HepG2 (cell line): Measurements from ENCODE around the gene SPRTN. TPM values are rescaled to one million over a fixed set of nuclear protein-coding genes. Genes with fewer than 3 reads are reported as not detected.

Experiments used
- ATAC-seq: fragments of 200-7000 bp; cut with Tn5 transposase; 3 replicates; pipeline ENCODE4 v1.9.1; 2020; ENCODE audit warnings: mild to moderate bottlenecking, moderate library complexity
- BruUV-seq: library from RNA; stranded (reverse); fragments of 400-500 nt; replicated peaks from 2 replicates; lab custom pipeline; 2021; lab: Mats Ljungman, UMichigan
- CTCF ChIA-PET: fragments of 300-600 bp; formaldehyde crosslinking; extraction: SDS; loops from one replicate; lab custom pipeline; 2021; ENCODE audit warnings: low total read pairs, inconsistent platforms, low intra/inter-chr PET ratio; lab: Yijun Ruan, JAX
- POLR2A ChIA-PET: fragments of 350-600 bp; sonication (Branson Sonifier 250); formaldehyde crosslinking; loops from one replicate; lab custom pipeline; 2020; ENCODE audit warnings: antibody characterized with exemption, inconsistent platforms; lab: Yijun Ruan, JAX
- DNase-seq: peaks from one replicate; pipeline ENCODE4 v3.0.0-alpha.2; 2015; ENCODE audit warnings: low spot score
- FAIRE-seq: peaks from 3 replicates; lab custom pipeline; 2011; peaks lifted over from hg19 to GRCh38; lab: Jason Lieb, UNC
- H2AFZ ChIP-seq: one replicate; pipeline ENCODE4 v1.6.1; 2011; ENCODE audit warnings: low read length, inconsistent platforms
- H3K27ac ChIP-seq: fragments of 300-600 bp; 3 replicates; pipeline ENCODE4 v1.8.0; 2011; ENCODE audit warnings: mixed run types, mild to moderate bottlenecking, mixed read lengths, low read length, inconsistent platforms; ENCODE audit not compliant: insufficient read depth; ENCODE audit errors: extremely low read length
- H3K27me3 ChIP-seq, 2 experiments: fragments of 200-600 bp in 1 of 2; 2 replicates in 1 of 2; 3 replicates in 1 of 2; pipeline versions ENCODE4 v1.6.0 to v1.8.0; 2011; ENCODE audit warnings: low read length in 2 of 2, mild to moderate bottlenecking in 2 of 2, moderate library complexity in 2 of 2, inconsistent platforms in 1 of 2; ENCODE audit not compliant: insufficient read depth in 2 of 2, control insufficient read depth in 1 of 2
- H3K36me3 ChIP-seq, 2 experiments: fragments of 200-600 bp in 1 of 2; replicated peaks in 1 of 2; 2 replicates in 1 of 2; 3 replicates in 1 of 2; pipeline versions ENCODE4 v1.5.1 to v1.8.0; 2011; ENCODE audit warnings: low read length in 2 of 2, inconsistent platforms in 1 of 2; ENCODE audit not compliant: insufficient read depth in 2 of 2, control insufficient read depth in 1 of 2
- H3K4me1 ChIP-seq: 2 replicates; pipeline ENCODE4 v1.5.1; 2012; ENCODE audit warnings: low read length, inconsistent platforms; ENCODE audit not compliant: insufficient read depth
- H3K4me2 ChIP-seq: 2 replicates; pipeline ENCODE4 v1.6.0; 2011; ENCODE audit warnings: low read depth, low read length, inconsistent platforms
- H3K4me3 ChIP-seq, 3 experiments: fragments of 200-600 bp in 1 of 3; sonication (generic), shearing (Covaris generic) in 1 of 3; replicated peaks in 1 of 3; 2 replicates each; pipeline ENCODE4 v1.5.1; 2011 to 2016; ENCODE audit warnings: low read length in 3 of 3, inconsistent platforms in 2 of 3, low read depth in 2 of 3, mild to moderate bottlenecking in 2 of 3, control low read depth in 1 of 3, mixed read lengths in 1 of 3; ENCODE audit not compliant: insufficient read depth in 1 of 3
- H3K79me2 ChIP-seq: one replicate; pipeline ENCODE4 v1.6.1; 2011; ENCODE audit warnings: low read length, inconsistent platforms; ENCODE audit not compliant: insufficient read depth
- H3K9ac ChIP-seq: 2 replicates; pipeline ENCODE4 v1.6.0; 2011; ENCODE audit warnings: mild to moderate bottlenecking, low read depth, low read length, inconsistent platforms; ENCODE audit not compliant: insufficient read depth
- H3K9me3 ChIP-seq: 2 replicates; pipeline ENCODE4 v1.5.1; 2012; ENCODE audit warnings: mild to moderate bottlenecking, low read length
- H4K20me1 ChIP-seq: 2 replicates; pipeline ENCODE4 v1.6.0; 2011; ENCODE audit warnings: inconsistent platforms, mild to moderate bottlenecking, low read length, moderate library complexity; ENCODE audit not compliant: insufficient read depth
- CC2D1A ChIP-seq: sonication (generic); formaldehyde crosslinking; IDR thresholded peaks from 2 replicates; pipeline ENCODE4 v1.8.1; 2023; ENCODE audit warnings: mild to moderate bottlenecking, missing genetic modification reagents
- FOXO1 ChIP-seq: sonication (generic); formaldehyde crosslinking; IDR thresholded peaks from 2 replicates; pipeline ENCODE4 v1.4.0; 2020; ENCODE audit warnings: missing genetic modification reagents
- IRF2 ChIP-seq: IDR thresholded peaks from 2 replicates; pipeline ENCODE4 v1.6.1; 2018; ENCODE audit warnings: missing genetic modification reagents, missing compliant biosample characterization
- ISX ChIP-seq: sonication (generic); formaldehyde crosslinking; conservative IDR thresholded peaks from 2 replicates; pipeline ENCODE4 v1.5.0; 2020; ENCODE audit warnings: missing genetic modification reagents
- KDM5B ChIP-seq: sonication (generic); formaldehyde crosslinking; IDR thresholded peaks from 2 replicates; pipeline ENCODE4 v1.4.0; 2020; ENCODE audit warnings: missing genetic modification reagents, mild to moderate bottlenecking, borderline replicate concordance
- NCOR1 ChIP-seq: fragments of 200-600 bp; sonication (generic); IDR thresholded peaks from 2 replicates; pipeline ENCODE4 v1.7.0; 2017; ENCODE audit warnings: antibody characterized with exemption, low read length, borderline replicate concordance
- NFE2L2 ChIP-seq: fragments of 150-350 bp; IDR thresholded peaks from 2 replicates; pipeline ENCODE4 v1.6.1; 2014; ENCODE audit warnings: low read length
- NFKB2 ChIP-seq: sonication (generic); formaldehyde crosslinking; IDR thresholded peaks from 2 replicates; pipeline ENCODE4 v1.4.0; 2020; ENCODE audit warnings: missing genetic modification reagents, borderline replicate concordance
- RBM22 ChIP-seq: fragments of 200-400 bp; formaldehyde crosslinking; optimal IDR thresholded peaks from 2 replicates; pipeline ENCODE3; 2017; ENCODE audit warnings: mild to moderate bottlenecking, low read length, moderate library complexity
- RFXAP ChIP-seq: sonication (generic); formaldehyde crosslinking; IDR thresholded peaks from 2 replicates; pipeline ENCODE4 v1.4.0; 2020; ENCODE audit warnings: missing genetic modification reagents, borderline replicate concordance
- THRA ChIP-seq: sonication (generic); formaldehyde crosslinking; IDR thresholded peaks from 2 replicates; pipeline ENCODE4 v1.4.0; 2020; ENCODE audit warnings: missing genetic modification reagents, borderline replicate concordance
- ZBTB7A ChIP-seq: sonication (generic); formaldehyde crosslinking; IDR thresholded peaks from 2 replicates; pipeline ENCODE4 v1.8.0; 2022; ENCODE audit warnings: mild to moderate bottlenecking, missing genetic modification reagents
- ZGPAT ChIP-seq: IDR thresholded peaks from 2 replicates; pipeline ENCODE4 v1.6.1; 2016; ENCODE audit warnings: mild to moderate bottlenecking
- ZNF101 ChIP-seq: sonication (generic); formaldehyde crosslinking; IDR thresholded peaks from 2 replicates; pipeline ENCODE4 v1.4.0; 2020; ENCODE audit warnings: mild to moderate bottlenecking, low read depth, missing genetic modification reagents, borderline replicate concordance
- ZNF263 ChIP-seq: sonication (generic); formaldehyde crosslinking; IDR thresholded peaks from 2 replicates; pipeline ENCODE4 v1.4.0; 2020; ENCODE audit warnings: missing genetic modification reagents
- ZNF570 ChIP-seq: sonication (generic); formaldehyde crosslinking; IDR thresholded peaks from 2 replicates; pipeline ENCODE4 v1.4.0; 2020; ENCODE audit warnings: mild to moderate bottlenecking, missing genetic modification reagents, borderline replicate concordance
- ZNF776 ChIP-seq: sonication (generic); formaldehyde crosslinking; IDR thresholded peaks from 2 replicates; pipeline ENCODE4 v1.4.0; 2020; ENCODE audit warnings: mild to moderate bottlenecking, missing genetic modification reagents
- WGBS: methylation state at CpG from one replicate; pipeline ENCODE4 v1.1.6; 2017; ENCODE audit warnings: low lambda C conversion rate; 5-methylcytosine and 5-hydroxymethylcytosine counted together
- in situ Hi-C: cut with HindIII; loops from 2 replicates; pipeline ENCODE4 v1.10.0; 2017; ENCODE audit warnings: low pct_unique_long_range_greater_than_20kb; ENCODE audit not compliant: extremely low pct_ligation_motif_present
- intact Hi-C: fragments of 100-400 bp; cut with micrococcal nuclease; formaldehyde crosslinking; loops from one replicate; pipeline ENCODE4 v1.10.0; 2022; ENCODE audit not compliant: unreplicated experiment
- polyA plus RNA-seq, 8 experiments: library from polyadenylated mRNA; depleted of rRNA in 3 of 8; stranded (reverse) in 7 of 8; unstranded in 1 of 8; fragments of >200 nt; fragmentation: Illumina TruSeq in 4 of 8; extraction: Trizol in 4 of 8; gene quantifications; 2 replicates each; pipeline versions ENCODE4 v1.2.1 to v1.2.3, GENCODE V29; 2011 to 2016; ENCODE audit warnings: low read depth in 4 of 8, missing spikeins in 1 of 8, mixed read lengths in 1 of 8; ENCODE audit not compliant: insufficient read depth in 1 of 8
- total RNA-seq, 5 experiments: library from RNA; depleted of rRNA; stranded (reverse); fragments of >200 nt; fragmentation: Illumina TruSeq; extraction: Trizol; gene quantifications; 2 replicates each; pipeline ENCODE4 v1.2.3, GENCODE V29; 2016; ENCODE audit warnings: low read depth in 1 of 5
- TF ChIP-seq, protein P1 (sequence below): IDR thresholded peaks from 2 replicates; pipeline ENCODE4 v1.6.1; 2016; ENCODE audit warnings: low read depth, borderline replicate concordance

The SPRTN gene
- total and polyA plus RNA-seq, 2 of the 13 experiments (the other 11 are each of a cell fraction or from before 2014, with no cell fraction given) = 4.2 to 15.2 TPM

GRCh38 chr1:231353086-231353485, 15.0 kb downstream of the SPRTN start (continued):
- no peak for TF ChIP-seq ZNF101 (CRISPR knock-in tag)
- TF ChIP-seq ISX (CRISPR knock-in tag) = no peak
- TF ChIP-seq, protein P1, sequence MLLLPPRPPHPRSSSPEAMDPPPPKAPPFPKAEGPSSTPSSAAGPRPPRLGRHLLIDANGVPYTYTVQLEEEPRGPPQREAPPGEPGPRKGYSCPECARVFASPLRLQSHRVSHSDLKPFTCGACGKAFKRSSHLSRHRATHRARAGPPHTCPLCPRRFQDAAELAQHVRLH (CRISPR knock-in tag) = no peak
- no peak for TF ChIP-seq THRA (CRISPR knock-in tag)
- no peak for TF ChIP-seq NCOR1
- no peak for TF ChIP-seq CC2D1A (CRISPR knock-in tag)
- TF ChIP-seq FOXO1 (CRISPR knock-in tag) = no peak
- TF ChIP-seq IRF2 (CRISPR knock-in tag) = no peak
- no peak for TF ChIP-seq RFXAP (CRISPR knock-in tag)

DNA sequence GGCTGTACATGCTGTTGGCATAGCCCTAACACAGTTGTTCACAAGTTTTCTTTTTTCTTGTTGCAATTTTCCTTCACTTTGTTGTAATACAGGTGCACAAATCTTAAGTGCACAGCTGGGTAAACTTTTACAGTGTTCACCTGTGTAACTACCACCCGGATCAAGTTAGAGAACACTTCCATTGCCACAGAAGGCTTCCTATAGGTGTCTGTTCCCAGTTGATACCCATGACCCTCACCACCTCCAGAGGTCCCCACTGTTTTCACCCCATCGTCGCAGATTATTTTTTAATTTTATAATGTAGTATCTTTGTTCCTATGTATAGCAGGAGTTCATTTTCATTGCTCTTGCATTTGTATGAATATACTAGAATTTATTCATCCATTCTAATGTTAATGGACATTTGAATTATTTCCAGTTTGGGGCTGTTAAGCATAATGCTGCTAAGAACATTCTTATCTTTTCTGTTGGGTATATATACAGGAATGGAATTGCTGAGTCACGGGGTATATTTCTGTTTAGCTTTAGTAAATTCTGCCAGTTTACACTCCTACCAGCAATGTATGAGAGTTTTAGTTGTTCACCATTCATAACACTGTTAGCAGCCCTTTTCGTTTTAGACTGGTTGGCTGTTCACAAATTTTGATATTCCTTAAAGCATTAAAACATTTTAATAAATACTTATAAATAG, 16.4 kb downstream of the SPRTN start:
- FAIRE-seq = no peak
- intact Hi-C loops = no loop called here
- in situ Hi-C loops = loop anchor here (5.0 kb wide), 1 partner anchor 248 kb away; no protein-coding TSS in a partner anchor

More for the DNA sequence above, 16.4 kb downstream of the SPRTN start:
- no peaks in the 10 kb centered on the region for H3K27me3 ChIP-seq
- no peaks in the 10 kb centered on the region for H3K9me3 ChIP-seq
- no TSS peak for BruUV-seq
- ATAC-seq = no peak; the same call in 2 of the 3 replicates
- H3K4me2 ChIP-seq = no peak overlapping the region
- no peak overlapping the region for H3K4me3 ChIP-seq
- POLR2A ChIA-PET = interaction anchor here (1.1 kb wide), 1 partner anchor 17 kb away, joined by 4 read pairs; the partner anchor contains the start of gene EXOC8
- TF ChIP-seq ZNF263 (CRISPR knock-in tag) (no peak), NCOR1 (no peak), KDM5B (CRISPR knock-in tag) (no peak), RBM22 (peak; percentile 22), ZNF570 (CRISPR knock-in tag) (no peak), NFKB2 (no peak), ZNF776 (CRISPR knock-in tag) (no peak), ZGPAT (CRISPR knock-in tag) (no peak), ZBTB7A (CRISPR knock-in tag) (no peak), NFE2L2 (peak; percentile 52; the same call in 1 of the 2 replicates)
- TF ChIP-seq, all 625 proteins: peak for 2
- no peaks in the 10 kb centered on the region for H4K20me1 ChIP-seq
- H3K79me2 ChIP-seq = no peaks in the 10 kb centered on the region
- H3K4me1 ChIP-seq = peaks cover 7% of the 10 kb centered on the region; the same call in 1 of the 2 replicates
- H3K36me3 ChIP-seq = peaks cover 10 to 27% of the 10 kb centered on the region in 2 experiments
- CTCF ChIA-PET = no interaction called here
- no peak overlapping the region for H3K27ac ChIP-seq
- no peak for DNase-seq
- WGBS = 98% methylated on average over 5 of the region's 5 CpGs
- H2AFZ ChIP-seq = no peak overlapping the region
- no peak overlapping the region for H3K9ac ChIP-seq
